ENCODE measurements around the gene MPP1. TPM values are rescaled to one million over a fixed set of nuclear protein-coding genes. Genes with fewer than 3 reads are reported as not detected.

MPP1 gene
- total and polyA plus RNA-seq, 2 of the 8 experiments (the other 6 are each of a cell fraction or from before 2014, with no cell fraction given), result 7.6 to 13.4 TPM

- no peak for FAIRE-seq
These were observed 69.4 kb downstream of the MPP1 start for GRCh38 chrX:154735695-154736393.

More at GRCh38 chrX:154735695-154736393, 69.4 kb downstream of the MPP1 start:
- no peak overlapping the region for H3K4me3 ChIP-seq (ENCODE audit: extremely low read depth in 1 of 4, insufficient read depth in 2 of 4, low read depth in 3 of 4, low read length in 4 of 4)
- H2BK20ac ChIP-seq (ENCODE audit: low read length), result no peak overlapping the region
- no peak overlapping the region for H3K23ac ChIP-seq (ENCODE audit: insufficient read length)
- no peak overlapping the region for H4K5ac ChIP-seq (ENCODE audit: insufficient read length, low read depth, low read length)
- no peak for DNase-seq (ENCODE audit: low read depth in 1 of 2, low spot score in 2 of 2)
- no peak overlapping the region for H2AFZ ChIP-seq (ENCODE audit: low read length)
- no peak overlapping the region for H3K9ac ChIP-seq (replicated peaks in 1 of 4; ENCODE audit: extremely low read depth in 1 of 4, low read depth in 3 of 4, low read length in 3 of 4)
- H3K79me1 ChIP-seq (ENCODE audit: low read depth, low read length), result no peaks in the 10 kb centered on the region
- H3K14ac ChIP-seq (ENCODE audit: insufficient read length), result no peak overlapping the region
- H3K9me3 ChIP-seq (ENCODE audit: insufficient read depth in 2 of 2, low read depth in 1 of 2, low read length in 1 of 2), result no peaks in the 10 kb centered on the region
- H3K79me2 ChIP-seq (ENCODE audit: control insufficient read depth in 1 of 2, insufficient read depth in 2 of 2, low read length in 2 of 2), result no peaks in the 10 kb centered on the region
- no peak overlapping the region for H3K27ac ChIP-seq (ENCODE audit: low read depth, low read length)
- H2BK120ac ChIP-seq (replicated peaks; ENCODE audit: low read depth, low read length), result no peak overlapping the region
- CTCF ChIA-PET (ENCODE audit: partially characterized antibody), result no interaction called here
- no peaks in the 10 kb centered on the region for H3K4me1 ChIP-seq (replicated peaks in 1 of 4; ENCODE audit: control insufficient read depth in 3 of 4, insufficient read depth in 4 of 4, low read length in 3 of 4)
- H3K4ac ChIP-seq (replicated peaks; ENCODE audit: insufficient read length, low read depth, low read length), result no peak overlapping the region
- WGBS, 2 experiments (ENCODE audit: extremely low coverage in 1 of 2, insufficient coverage in 1 of 2, insufficient read length in 1 of 2, insufficient replicate concordance in 2 of 2, low coverage in 1 of 2, low lambda C conversion rate in 2 of 2, missing lambda C conversion rate in 1 of 2), result 89% methylated on average over 6 of the region's 7 CpGs; no CpG with 5 or more reads in 1 of the 2 experiments
- no peak overlapping the region for H3K56ac ChIP-seq (replicated peaks; ENCODE audit: insufficient read length, low read depth, low read length)
- no peaks in the 10 kb centered on the region for H4K20me1 ChIP-seq (replicated peaks in 1 of 2; ENCODE audit: control insufficient read depth in 1 of 2, insufficient read depth in 2 of 2, low read length in 2 of 2)
- H4K91ac ChIP-seq (replicated peaks; ENCODE audit: insufficient read length, low read length), result no peak overlapping the region
- no peaks in the 10 kb centered on the region for H3K27me3 ChIP-seq (replicated peaks in 1 of 4; ENCODE audit: control insufficient read depth in 3 of 4, extremely low read depth in 1 of 4, insufficient read depth in 3 of 4, low read length in 3 of 4)
- H2BK15ac ChIP-seq (ENCODE audit: low read length), result no peak overlapping the region
- H3K23me2 ChIP-seq (ENCODE audit: low read depth, low read length), result no peaks in the 10 kb centered on the region
- H4K8ac ChIP-seq (ENCODE audit: extremely low read depth, insufficient read depth, low read length), result no peak overlapping the region
- H2AK5ac ChIP-seq (ENCODE audit: low read depth, low read length), result no peak overlapping the region
- H3K18ac ChIP-seq (ENCODE audit: extremely low read depth, low read length), result no peak overlapping the region
- POLR2A ChIA-PET (ENCODE audit: partially characterized antibody), result no interaction called here
- H2BK12ac ChIP-seq (ENCODE audit: low read depth, low read length), result no peak overlapping the region
- TF ChIP-seq SUZ12 (IDR thresholded peaks at IDR 0.05; ENCODE audit: low read length) (no peak), KDM1A (IDR thresholded peaks at IDR 0.05; ENCODE audit: borderline replicate concordance, low read length) (no peak), NANOG (IDR thresholded peaks at IDR 0.05; ENCODE audit: insufficient read depth, low read depth, low read length, poor library complexity, severe bottlenecking) (no peak), POLR2A (IDR thresholded peaks at IDR 0.05; ENCODE audit: control extremely low read depth in 1 of 2, low read depth in 2 of 2, low read length in 2 of 2) (no peak)
- H2BK5ac ChIP-seq (ENCODE audit: low read depth, low read length), result no peak overlapping the region
- no peaks in the 10 kb centered on the region for H3K36me3 ChIP-seq (ENCODE audit: control insufficient read depth in 2 of 4, insufficient read depth in 4 of 4, low read length in 3 of 4)
- no peak overlapping the region for H3K4me2 ChIP-seq (ENCODE audit: insufficient read depth in 1 of 2, low read depth in 2 of 2, low read length in 2 of 2)

Data from H1 (cell line).